C4-2B (cell line): ENCODE measurements around the gene ASIC2.

ENCODE experiments used
- H3K27ac ChIP-seq: fragments of 450-650 bp; 2 replicates; pipeline ENCODE4 v1.5.1; 2017
- ZFX ChIP-seq: fragments of 450-650 bp; IDR thresholded peaks from 2 replicates; pipeline ENCODE4 v1.6.1; 2017
- TF ChIP-seq, protein P1 (sequence below): fragments of 450-650 bp; conservative IDR thresholded peaks from 2 replicates; pipeline ENCODE4 v1.5.1; 2017; ENCODE audit warnings: mild to moderate bottlenecking

ASIC2 gene

DNA sequence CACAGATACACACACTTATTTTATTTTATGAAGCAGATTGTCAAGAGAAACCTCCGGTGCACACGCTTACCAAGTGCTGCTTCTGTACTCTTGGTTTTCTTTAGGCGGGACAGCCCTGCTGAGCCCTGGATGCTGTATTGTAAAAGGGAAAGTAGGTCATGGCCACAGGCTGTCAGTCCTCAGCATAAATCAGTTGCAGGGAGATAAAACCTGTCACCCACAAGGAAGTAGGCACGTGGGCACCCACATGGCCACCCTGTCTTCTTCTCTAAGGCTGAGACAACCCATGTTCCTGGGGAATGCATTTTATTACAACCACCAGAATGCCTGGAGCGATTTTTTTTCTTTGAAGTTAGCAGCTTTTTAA lies 59.3 kb downstream of the ASIC2 start:
- TF ChIP-seq, protein P1, sequence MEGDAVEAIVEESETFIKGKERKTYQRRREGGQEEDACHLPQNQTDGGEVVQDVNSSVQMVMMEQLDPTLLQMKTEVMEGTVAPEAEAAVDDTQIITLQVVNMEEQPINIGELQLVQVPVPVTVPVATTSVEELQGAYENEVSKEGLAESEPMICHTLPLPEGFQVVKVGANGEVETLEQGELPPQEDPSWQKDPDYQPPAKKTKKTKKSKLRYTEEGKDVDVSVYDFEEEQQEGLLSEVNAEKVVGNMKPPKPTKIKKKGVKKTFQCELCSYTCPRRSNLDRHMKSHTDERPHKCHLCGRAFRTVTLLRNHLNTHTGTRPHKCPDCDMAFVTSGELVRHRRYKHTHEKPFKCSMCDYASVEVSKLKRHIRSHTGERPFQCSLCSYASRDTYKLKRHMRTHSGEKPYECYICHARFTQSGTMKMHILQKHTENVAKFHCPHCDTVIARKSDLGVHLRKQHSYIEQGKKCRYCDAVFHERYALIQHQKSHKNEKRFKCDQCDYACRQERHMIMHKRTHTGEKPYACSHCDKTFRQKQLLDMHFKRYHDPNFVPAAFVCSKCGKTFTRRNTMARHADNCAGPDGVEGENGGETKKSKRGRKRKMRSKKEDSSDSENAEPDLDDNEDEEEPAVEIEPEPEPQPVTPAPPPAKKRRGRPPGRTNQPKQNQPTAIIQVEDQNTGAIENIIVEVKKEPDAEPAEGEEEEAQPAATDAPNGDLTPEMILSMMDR: no peak
- TF ChIP-seq ZFX: no peak

DNA sequence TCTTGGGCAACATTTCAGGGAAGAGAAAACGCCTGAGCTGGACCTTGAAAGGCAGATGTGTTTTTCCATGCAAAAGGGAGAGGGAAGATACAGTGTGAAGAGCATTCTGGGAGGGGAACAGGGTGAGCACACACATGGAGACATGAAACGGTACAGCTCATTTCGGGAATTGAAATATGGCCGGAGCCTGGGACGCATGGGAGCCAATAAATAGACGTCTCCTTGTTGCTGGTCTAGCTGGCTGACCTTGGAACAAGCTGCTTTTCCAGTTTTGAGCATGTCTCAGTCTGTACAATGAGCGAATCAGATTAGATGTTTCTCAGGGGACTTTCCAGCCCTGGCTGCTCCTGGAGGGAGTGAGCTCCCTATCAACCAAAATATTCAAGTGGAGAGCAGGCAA lies 63.6 kb downstream of the ASIC2 start:
- H3K27ac ChIP-seq: no peak overlapping the region
- TF ChIP-seq, protein P1: no peak
- no peak for TF ChIP-seq ZFX

More for the DNA sequence above, 59.3 kb downstream of the ASIC2 start:
- H3K27ac ChIP-seq: no peak overlapping the region

DNA sequence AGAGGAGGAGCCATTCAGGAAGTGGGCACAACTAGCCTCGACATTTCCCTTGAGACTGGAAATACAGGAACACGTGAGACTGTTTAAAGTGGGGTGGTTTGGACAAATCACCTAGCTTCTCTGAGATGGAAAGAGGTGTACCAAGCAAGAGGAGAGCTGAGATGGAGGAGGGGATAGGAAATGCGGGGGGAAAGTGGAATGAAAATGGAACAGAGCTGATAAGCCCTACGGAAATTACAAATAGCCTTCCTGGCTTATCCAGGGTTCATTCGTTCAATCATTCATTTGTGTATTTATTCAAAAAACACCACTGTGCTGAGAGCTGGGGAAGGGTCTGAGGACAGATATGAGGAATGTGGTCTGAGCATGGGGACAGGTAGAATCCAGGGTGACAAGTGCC lies 64.1 kb downstream of the ASIC2 start:
- no peak for TF ChIP-seq ZFX
- TF ChIP-seq, protein P1: no peak

DNA sequence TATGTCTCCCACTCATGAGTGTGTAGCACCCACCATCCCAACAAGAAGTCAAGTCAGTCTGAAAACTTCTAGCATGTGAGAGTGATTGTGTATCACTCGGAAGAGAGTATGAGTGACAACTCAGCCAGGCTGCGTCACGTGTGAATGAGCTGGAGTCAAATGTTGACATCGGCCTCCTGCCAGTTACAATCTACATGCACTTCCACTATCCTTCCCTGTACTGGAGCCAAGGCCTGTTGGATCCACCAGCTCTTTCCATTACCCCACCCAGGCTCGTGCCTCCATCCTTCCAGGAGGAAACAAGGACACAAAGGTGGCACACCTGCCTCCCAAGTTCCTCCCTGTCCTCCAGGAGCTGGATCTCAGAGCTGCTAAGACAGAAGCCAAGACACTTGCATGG lies 64.5 kb downstream of the ASIC2 start:
- TF ChIP-seq, protein P1: no peak
- no peak for TF ChIP-seq ZFX
- H3K27ac ChIP-seq: no peak overlapping the region

More for the DNA sequence above, 64.1 kb downstream of the ASIC2 start:
- H3K27ac ChIP-seq: no peak overlapping the region

DNA sequence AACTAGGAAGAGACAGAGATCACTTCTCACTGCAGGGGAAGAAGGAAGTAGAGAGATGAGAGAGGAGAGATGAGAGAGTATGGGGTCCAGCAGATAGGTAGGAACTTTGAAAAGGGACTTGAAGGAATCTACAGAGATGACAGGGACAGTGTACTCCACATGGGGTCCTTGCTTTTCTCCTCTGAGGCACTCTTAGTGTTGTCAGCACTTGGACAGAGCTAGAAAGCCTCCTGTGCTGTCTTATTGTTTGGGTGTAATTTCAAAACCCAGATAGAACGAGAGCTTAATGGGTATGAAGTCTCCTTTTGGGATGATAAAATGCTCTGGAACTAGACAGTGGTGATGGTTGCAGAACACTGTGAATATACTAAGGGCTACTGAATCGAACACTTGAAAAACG lies 65.2 kb downstream of the ASIC2 start:
- TF ChIP-seq, protein P1: no peak
- no peak for TF ChIP-seq ZFX
- H3K27ac ChIP-seq: no peak overlapping the region

DNA sequence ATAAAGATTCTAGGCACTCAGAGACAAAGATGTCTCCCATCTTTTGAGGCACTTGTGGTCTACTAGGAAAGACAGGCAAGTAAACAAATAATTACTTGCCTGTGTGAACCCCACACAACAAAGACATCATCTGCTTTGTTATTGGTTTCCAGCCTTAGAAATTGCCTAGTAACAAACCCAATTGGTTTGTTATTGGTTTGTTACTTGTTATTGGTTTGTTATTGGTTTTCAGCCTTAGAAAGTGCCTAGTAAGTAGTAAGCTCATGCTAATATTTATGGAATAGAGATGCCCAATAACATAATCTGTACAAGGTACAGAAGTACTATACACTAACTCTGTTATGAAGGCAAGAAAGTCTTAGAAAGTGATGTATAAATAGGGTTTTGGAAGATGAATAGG lies 67.1 kb downstream of the ASIC2 start:
- H3K27ac ChIP-seq: no peak overlapping the region
- TF ChIP-seq, protein P1: no peak
- TF ChIP-seq ZFX: no peak

DNA sequence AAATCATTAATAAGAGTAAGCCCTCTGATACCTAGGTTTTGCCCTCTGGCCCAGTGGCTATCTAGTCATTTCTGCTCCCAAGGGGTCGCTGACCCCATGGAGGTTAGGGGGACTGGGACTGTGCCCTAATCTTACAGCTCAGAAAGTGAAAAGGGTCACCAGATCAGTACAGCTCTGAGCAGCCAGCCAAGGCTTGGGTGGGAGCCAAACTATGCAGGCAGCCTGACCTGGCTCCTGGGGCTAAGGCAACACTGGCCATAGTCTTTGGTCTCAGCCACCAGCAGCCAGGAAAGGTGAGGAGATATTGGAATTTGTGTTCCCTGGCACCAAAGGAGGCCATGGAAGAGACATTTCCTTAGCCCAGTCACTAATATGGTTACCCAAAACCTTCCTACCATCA lies 67.6 kb downstream of the ASIC2 start:
- no peak overlapping the region for H3K27ac ChIP-seq
- no peak for TF ChIP-seq ZFX
- TF ChIP-seq, protein P1: no peak

DNA sequence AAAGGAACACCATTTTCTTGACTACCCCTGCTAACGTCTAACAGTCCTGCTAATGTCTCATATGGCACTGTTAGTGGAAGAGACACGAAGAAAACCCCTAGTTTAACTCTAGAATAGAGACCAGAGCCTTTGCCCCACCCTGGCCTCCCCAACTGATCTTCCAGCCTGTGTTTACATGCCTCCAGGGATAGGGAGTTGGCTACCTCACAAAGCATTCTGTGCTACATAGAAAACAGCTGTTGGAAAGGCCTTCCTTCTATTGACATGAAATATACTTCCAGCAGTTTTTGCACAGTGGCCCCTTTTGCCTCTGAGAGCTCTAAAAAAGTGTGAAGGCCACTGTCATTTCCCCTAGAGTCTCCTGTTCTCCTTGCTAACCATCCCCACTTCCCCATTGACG lies 73.1 kb downstream of the ASIC2 start:
- no peak for TF ChIP-seq ZFX
- TF ChIP-seq, protein P1: no peak
- no peak overlapping the region for H3K27ac ChIP-seq
